HFFc6 (cell line): ENCODE results near the gene ITGA2B. TPM values are rescaled to one million over a fixed set of nuclear protein-coding genes. Genes with fewer than 3 reads are reported as not detected.

Experiments
- DNase-seq: peaks from one replicate; pipeline ENCODE4 v3.0.0-alpha.2; 2018
- H3K27ac Mint-ChIP-seq: 2 replicates; pipeline ENCODE4 v1.8.0; 2020; ENCODE audit warnings: mild to moderate bottlenecking, mixed read lengths
- H3K27me3 Mint-ChIP-seq: 2 replicates; pipeline ENCODE4 v1.8.0; 2021; ENCODE audit warnings: mild to moderate bottlenecking, moderate library complexity, mixed read lengths; ENCODE audit not compliant: insufficient read depth
- H3K36me3 Mint-ChIP-seq: 2 replicates; pipeline ENCODE4 v1.8.0; 2021; ENCODE audit warnings: low read depth, mixed read lengths
- H3K4me1 Mint-ChIP-seq: 2 replicates; pipeline ENCODE4 v1.8.0; 2020; ENCODE audit warnings: low read depth, mixed read lengths
- H3K4me3 Mint-ChIP-seq: 2 replicates; pipeline ENCODE4 v1.8.0; 2020; ENCODE audit warnings: mild to moderate bottlenecking, moderate library complexity, mixed read lengths
- H3K9me3 Mint-ChIP-seq: 2 replicates; pipeline ENCODE4 v1.8.0; 2020; ENCODE audit warnings: mild to moderate bottlenecking, mixed read lengths
- CTCF ChIP-seq: fragments of 200-600 bp; sonication (generic); IDR thresholded peaks from 2 replicates; pipeline ENCODE4 v1.5.0; 2021; ENCODE audit warnings: antibody characterized with exemption, mild to moderate bottlenecking
- total RNA-seq, 6 experiments: library from RNA; stranded (reverse); fragmentation: NEBNext Ultra II Directional; extraction: Animal tissue kit (Norgen Biotek cat#: 25700); gene quantifications; 2 replicates in 1 of 6; 3 replicates in 5 of 6; pipeline ENCODE4 v1.2.3, GENCODE V29; 2021

Gene ITGA2B
- total RNA-seq, 6 experiments from 2014 or later, result 0.18 to 0.19 TPM; not detected in 4

DNA sequence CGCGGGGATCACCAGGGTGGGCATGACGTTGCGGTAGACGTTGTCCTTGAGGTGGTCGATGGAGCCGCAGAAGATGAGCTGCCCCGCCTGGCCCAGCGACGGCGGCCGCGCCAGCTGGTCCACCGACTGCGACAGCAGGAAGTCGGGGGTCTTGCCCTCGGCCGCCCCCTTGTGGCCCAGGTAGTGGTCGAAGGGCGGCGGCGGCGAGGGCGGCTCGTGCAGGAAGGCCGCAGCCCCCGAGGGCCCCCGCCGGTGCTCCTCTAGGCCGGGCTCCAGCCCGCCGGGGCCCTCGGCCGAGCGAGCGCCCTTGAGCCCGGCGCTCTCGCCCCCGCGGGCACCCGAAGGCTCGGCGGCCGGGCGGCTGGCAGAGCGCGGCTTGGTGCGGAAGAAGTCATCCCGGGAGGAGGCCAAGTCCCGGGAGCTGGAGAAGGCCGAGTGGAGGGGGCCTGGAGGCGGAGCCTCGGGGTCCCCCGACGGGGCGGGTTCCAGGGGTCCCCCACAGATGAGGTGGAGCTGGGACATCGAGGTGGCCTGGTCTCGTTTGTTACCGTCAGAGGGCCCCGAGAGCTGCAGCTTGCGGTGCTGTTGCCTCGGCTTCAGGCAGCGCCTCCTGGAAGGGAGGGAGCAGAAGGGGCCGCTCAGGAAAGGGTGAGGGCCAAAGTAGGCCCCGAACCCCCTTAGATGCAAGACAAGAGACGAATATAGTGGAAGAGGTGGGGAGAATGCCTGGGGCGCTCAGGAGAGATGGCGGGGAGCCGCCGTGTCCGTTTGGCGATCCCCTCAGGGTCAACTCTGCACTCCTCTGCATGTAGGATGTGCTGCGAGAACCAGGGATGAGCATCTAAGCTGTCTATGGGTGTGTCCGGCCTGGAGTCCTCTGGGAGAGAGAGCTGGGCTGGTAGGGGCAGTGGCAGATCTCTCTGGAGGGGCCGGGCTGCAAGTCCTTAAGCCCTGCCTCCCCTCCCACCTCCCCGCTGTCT, 34.6 kb downstream of the ITGA2B start:
- no peak overlapping the region for H3K4me3 Mint-ChIP-seq
- TF ChIP-seq CTCF, result peak; percentile 54
- peaks cover 7% of the 10 kb centered on the region for H3K27me3 Mint-ChIP-seq
- no peaks in the 10 kb centered on the region for H3K9me3 Mint-ChIP-seq
- no peak for DNase-seq
- peaks cover 4% of the 10 kb centered on the region; the same call in 1 of the 2 replicates for H3K36me3 Mint-ChIP-seq
- no peaks in the 10 kb centered on the region for H3K4me1 Mint-ChIP-seq
- no peak overlapping the region for H3K27ac Mint-ChIP-seq

GRCh38 chr17:44353672-44354331, 35.6 kb downstream of the ITGA2B start:
- TF ChIP-seq CTCF, result no peak
- Mint-ChIP-seq H3K27me3 (peaks cover 5% of the 10 kb centered on the region), H3K27ac (no peak overlapping the region), H3K4me3 (no peak overlapping the region), H3K9me3 (no peaks in the 10 kb centered on the region), H3K4me1 (no peaks in the 10 kb centered on the region), H3K36me3 (peaks cover 4% of the 10 kb centered on the region; the same call in 1 of the 2 replicates)
- DNase-seq, result no peak

DNA sequence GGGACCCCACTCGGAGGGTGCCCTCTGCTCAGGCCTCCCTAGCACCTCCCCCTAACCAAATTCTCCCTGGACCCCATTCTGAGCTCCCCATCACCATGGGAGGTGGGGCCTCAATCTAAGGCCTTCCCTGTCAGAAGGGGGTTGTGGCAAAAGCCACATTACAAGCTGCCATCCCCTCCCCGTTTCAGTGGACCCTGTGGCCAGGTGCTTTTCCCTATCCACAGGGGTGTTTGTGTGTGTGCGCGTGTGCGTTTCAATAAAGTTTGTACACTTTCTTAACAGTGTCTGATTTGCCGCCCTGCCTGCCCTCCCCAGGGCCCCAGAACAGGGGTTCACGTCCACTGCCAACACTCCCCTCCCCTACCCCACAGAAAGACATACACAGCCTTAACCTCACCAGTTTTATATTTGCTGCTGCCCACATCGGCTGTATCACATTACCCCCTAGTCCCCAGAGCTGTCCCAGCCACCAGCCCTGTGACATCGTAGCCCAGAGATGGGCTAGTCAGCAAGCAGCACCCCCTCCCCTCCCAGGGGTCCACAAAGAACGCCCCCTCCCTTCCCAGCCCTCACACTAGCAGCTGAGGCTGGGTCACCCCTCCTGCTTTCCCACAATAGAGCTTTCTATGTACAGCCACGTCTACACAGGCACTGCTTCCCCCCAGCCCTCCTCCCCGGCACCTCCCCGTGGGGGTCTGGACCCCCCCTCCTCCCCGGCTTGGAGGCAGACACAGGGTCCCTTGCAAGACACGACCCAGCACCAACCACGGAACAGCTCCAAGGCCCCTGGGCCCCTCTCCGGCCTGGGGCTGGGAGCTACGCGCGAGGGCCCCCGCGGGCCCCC, 36.4 kb downstream of the ITGA2B start:
- no peak for DNase-seq

DNA sequence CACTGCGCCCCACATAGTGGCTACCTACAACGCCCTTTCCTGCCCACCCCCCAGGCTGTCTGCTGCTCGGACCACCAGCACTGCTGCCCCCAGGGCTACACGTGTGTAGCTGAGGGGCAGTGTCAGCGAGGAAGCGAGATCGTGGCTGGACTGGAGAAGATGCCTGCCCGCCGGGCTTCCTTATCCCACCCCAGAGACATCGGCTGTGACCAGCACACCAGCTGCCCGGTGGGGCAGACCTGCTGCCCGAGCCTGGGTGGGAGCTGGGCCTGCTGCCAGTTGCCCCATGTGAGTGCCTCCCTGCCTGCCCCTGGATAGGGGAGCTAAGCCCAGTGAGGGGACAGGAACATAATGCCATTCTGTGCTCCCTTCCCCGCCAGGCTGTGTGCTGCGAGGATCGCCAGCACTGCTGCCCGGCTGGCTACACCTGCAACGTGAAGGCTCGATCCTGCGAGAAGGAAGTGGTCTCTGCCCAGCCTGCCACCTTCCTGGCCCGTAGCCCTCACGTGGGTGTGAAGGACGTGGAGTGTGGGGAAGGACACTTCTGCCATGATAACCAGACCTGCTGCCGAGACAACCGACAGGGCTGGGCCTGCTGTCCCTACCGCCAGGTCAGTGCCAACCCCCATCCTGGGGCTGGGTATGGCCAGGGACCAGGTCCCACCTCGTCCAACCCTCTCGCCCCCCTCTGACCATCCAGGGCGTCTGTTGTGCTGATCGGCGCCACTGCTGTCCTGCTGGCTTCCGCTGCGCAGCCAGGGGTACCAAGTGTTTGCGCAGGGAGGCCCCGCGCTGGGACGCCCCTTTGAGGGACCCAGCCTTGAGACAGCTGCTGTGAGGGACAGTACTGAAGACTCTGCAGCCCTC, 37.3 kb downstream of the ITGA2B start:
- Mint-ChIP-seq H3K4me1 (peaks cover 12% of the 10 kb centered on the region), H3K27me3 (peaks cover 3% of the 10 kb centered on the region; the same call in 1 of the 2 replicates), H3K9me3 (no peaks in the 10 kb centered on the region), H3K36me3 (peaks cover 4% of the 10 kb centered on the region; the same call in 1 of the 2 replicates), H3K4me3 (no peak overlapping the region), H3K27ac (no peak overlapping the region)
- TF ChIP-seq CTCF, result no peak
- no peak for DNase-seq

More for the DNA sequence above, 36.4 kb downstream of the ITGA2B start:
- no peak for TF ChIP-seq CTCF
- peaks cover 6% of the 10 kb centered on the region for H3K4me1 Mint-ChIP-seq
- peaks cover 3% of the 10 kb centered on the region for H3K27me3 Mint-ChIP-seq
- no peak overlapping the region for H3K27ac Mint-ChIP-seq
- H3K36me3 Mint-ChIP-seq, result peaks cover 4% of the 10 kb centered on the region; the same call in 1 of the 2 replicates
- H3K4me3 Mint-ChIP-seq, result no peak overlapping the region
- H3K9me3 Mint-ChIP-seq, result no peaks in the 10 kb centered on the region
